A549 treated with GW870086 at 1 μM for 4 hours (cell line): ENCODE results near the gene MBD3L5. TPM values are rescaled to one million over a fixed set of nuclear protein-coding genes. Genes with fewer than 3 reads are reported as not detected.

Experiments
- total RNA-seq: library from RNA; stranded (reverse); fragments of 200-300 nt; extraction: Qiagen RNA extraction; gene quantifications from 5 replicates; pipeline ENCODE4 v1.2.3, GENCODE V29; 2022; ENCODE audit warnings: low read depth

Gene MBD3L5
- total RNA-seq, result not detected in 5 replicates

GRCh38 chr19:7030278-7030677 is at the start of gene MBD3L5:
MBD3L5 (plus strand) TSS chr19:7030578; CDS start chr19:7030612, 34 bp downstream.

GRCh38 chr19:7021331-7021730 is 9.0 kb upstream of the MBD3L5 start, which contains the start of gene MBD3L2B:
MBD3L2B (minus strand) TSS chr19:7021431; CDS start chr19:7021397, 34 bp downstream.

GRCh38 chr19:7040079-7040478 is 9.7 kb downstream of the MBD3L5 start, which contains the start of gene MBD3L4:
MBD3L4 (minus strand) TSS chr19:7040179; CDS start chr19:7040144, 35 bp downstream.

GRCh38 chr19:7049021-7049420 is 18.6 kb downstream of the MBD3L5 start, which contains the start of gene MBD3L2:
MBD3L2 (plus strand) TSS chr19:7049321; CDS start chr19:7049374, 53 bp downstream.

GRCh38 chr19:7058576-7058975 is 28.2 kb downstream of the MBD3L5 start, which contains the start of gene MBD3L3:
MBD3L3 (minus strand) TSS chr19:7058676; CDS start chr19:7058605, 71 bp downstream.

GRCh38 chr19:7069042-7069903 is 38.9 kb downstream of the MBD3L5 start, which contains the start of gene ZNF557:
ZNF557 (plus strand) TSS chr19:7069703; CDS start chr19:7075075, 5,372 bp downstream.

Other genes starting within 250 kb of the MBD3L5 start
- gene ADGRE1, start 143.0 kb upstream of the MBD3L5 start, total RNA-seq, result 3.8 to 5.4 TPM (median 4.8 TPM) in 5 replicates
- gene MBD3L2B, start 9.1 kb upstream of the MBD3L5 start, total RNA-seq, result 0.19 TPM in 1 of 5 replicates, not detected in the others
- gene MBD3L4, start 9.6 kb downstream of the MBD3L5 start, total RNA-seq, result not detected in 5 replicates
- gene MBD3L2, start 18.7 kb downstream of the MBD3L5 start, total RNA-seq, result not detected in 5 replicates
- gene MBD3L3, start 28.1 kb downstream of the MBD3L5 start, total RNA-seq, result not detected in 5 replicates
- 2.5 to 3.0 TPM (median 2.8 TPM) in 5 replicates for gene ZNF557, start 39.1 kb downstream of the MBD3L5 start, total RNA-seq